GM18505 (cell line): ENCODE data around the gene DDX52.
"Not testable (repeated sequence)": the region's sequence is repeated elsewhere in the genome, so short reads cannot be mapped to it uniquely, and the experiment has no call there.

Experiments used
- ATAC-seq: cut with Tn5 transposase; IDR thresholded peaks from one replicate; pipeline ENCODE4 v1.9.1; 2021; ENCODE audit not compliant: unreplicated experiment
- POLR2A ChIP-seq: IDR thresholded peaks from 4 replicates; pipeline ENCODE4 v1.6.1; 2011; ENCODE audit warnings: borderline replicate concordance; ENCODE audit not compliant: insufficient read depth, insufficient read length; ENCODE audit errors: extremely low read depth

The DDX52 gene, protein sequence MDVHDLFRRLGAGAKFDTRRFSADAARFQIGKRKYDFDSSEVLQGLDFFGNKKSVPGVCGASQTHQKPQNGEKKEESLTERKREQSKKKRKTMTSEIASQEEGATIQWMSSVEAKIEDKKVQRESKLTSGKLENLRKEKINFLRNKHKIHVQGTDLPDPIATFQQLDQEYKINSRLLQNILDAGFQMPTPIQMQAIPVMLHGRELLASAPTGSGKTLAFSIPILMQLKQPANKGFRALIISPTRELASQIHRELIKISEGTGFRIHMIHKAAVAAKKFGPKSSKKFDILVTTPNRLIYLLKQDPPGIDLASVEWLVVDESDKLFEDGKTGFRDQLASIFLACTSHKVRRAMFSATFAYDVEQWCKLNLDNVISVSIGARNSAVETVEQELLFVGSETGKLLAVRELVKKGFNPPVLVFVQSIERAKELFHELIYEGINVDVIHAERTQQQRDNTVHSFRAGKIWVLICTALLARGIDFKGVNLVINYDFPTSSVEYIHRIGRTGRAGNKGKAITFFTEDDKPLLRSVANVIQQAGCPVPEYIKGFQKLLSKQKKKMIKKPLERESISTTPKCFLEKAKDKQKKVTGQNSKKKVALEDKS

DNA sequence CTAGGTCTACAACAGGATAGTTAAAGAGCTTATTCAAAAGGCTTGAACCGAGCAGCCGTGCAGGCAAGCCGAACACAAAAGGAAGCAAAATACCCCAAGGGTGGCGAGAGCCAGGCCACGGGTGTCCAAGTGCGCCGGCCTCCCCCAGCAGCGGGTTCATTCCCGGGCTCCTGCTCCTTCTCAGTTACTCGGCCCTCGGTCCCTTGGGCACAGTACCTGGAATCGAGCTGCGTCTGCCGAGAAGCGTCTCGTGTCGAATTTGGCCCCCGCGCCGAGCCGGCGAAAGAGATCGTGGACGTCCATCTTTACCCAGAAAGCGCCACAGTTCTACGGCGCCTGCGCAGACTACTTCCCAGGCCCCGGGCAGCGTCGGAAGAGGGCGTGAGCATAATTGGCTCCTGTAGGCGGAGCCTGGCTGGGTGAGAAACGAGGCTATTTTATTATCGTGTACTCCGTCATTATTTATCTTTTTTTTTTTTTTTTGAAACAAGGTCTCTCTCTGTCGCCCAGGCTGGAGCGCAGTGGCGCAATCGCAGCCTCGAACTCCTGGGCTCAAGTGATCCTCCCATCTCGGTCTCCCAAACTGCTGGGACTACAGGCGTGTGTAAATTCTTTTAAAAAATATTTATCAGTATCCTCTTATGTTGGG lies at the start of gene DDX52:
Gene DDX52 (minus strand): TSS at position 329 of the 649 bp plus-strand sequence. CDS start 26 bp downstream, at position 303.
- TF ChIP-seq POLR2A: peak; percentile 77
- ATAC-seq: peak; percentile 79

DNA sequence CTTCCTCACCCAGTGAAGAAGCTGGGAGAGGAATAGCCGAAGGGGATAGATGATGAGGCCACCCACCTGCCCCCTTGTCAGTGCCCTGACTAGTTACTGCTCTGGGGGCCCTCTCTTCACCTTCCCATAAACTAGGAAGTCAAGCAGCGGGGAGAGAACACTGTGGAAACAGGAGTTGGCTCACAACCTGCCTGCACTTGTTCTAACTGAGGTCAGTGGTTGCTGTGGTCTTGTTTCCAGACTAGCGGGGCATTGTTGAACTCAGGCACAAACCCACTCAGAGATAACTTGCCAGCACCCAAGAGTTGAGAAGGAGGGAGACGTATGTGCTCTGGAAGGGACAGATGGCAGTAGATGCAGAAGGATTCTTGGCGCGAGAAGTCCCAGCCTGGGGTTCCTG lies 48.6 kb upstream of the DDX52 start:
- no peak for TF ChIP-seq POLR2A
- no peak for ATAC-seq

DNA sequence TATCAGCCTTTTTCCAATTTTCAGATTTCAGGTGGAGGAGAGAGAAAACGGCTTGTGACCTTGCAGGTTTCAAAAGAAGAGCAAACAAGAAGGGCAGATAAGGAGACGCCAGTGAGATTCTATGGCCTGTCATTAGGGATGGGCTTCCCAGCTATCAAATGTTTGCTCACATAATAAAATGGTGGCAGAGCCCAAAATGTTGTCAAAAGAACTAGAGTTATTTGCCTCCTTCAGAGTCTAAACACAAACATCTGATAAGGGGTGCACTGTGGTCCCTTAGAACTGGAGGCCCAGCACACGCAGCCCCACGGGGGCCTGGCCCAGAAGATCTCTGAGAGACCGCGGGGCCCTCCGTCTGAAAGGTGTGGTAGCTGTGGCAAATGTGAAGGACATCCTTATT lies 46.1 kb upstream of the DDX52 start:
- ATAC-seq: no peak
- no peak for TF ChIP-seq POLR2A

DNA sequence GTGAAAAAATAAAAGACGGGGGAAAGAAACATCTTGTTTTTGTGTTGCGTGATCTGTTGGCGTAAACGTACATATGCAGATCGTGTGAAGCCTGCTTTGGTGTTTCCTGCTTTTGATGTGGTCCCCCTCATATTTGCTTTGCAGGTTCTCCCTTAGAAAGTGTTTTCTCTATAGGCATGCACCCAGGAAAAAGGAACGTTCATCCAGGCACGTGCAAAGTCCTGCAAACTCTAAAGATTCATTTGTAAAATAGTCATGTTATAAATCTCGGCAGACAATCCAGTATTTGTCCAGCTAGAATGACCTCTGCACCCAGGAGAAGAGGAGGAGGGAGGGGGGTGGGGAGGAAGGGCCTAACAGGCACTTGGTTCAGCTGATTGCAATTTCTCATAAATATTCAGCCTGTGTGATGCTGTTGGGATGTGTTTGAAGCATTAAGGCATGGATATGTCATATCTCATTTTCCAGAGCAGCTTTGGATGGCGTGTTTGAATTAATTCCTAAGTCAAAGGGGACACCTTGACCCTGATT lies 40.3 kb upstream of the DDX52 start:
- no peak for ATAC-seq
- TF ChIP-seq POLR2A: no peak

DNA sequence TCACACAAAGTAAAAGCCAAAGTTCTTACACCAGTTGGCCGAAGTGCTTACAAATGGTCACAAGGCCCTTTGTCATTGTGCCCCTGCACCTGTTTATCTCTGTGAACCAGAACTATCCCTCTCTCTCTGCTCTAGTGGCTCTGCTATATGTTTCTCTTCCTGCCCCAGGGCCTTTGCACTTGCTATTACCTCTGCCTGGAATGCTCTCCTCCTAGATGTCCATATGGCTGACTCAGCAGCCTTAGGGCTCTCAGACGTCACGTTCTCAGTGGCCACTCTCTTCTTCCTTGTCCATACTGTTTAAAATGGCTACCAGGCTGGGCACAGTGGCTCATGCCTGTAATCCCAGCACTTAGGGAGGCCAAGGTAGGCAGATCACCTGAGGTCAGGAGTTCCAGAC lies 38.8 kb upstream of the DDX52 start:
- no peak for ATAC-seq
- TF ChIP-seq POLR2A: no peak

DNA sequence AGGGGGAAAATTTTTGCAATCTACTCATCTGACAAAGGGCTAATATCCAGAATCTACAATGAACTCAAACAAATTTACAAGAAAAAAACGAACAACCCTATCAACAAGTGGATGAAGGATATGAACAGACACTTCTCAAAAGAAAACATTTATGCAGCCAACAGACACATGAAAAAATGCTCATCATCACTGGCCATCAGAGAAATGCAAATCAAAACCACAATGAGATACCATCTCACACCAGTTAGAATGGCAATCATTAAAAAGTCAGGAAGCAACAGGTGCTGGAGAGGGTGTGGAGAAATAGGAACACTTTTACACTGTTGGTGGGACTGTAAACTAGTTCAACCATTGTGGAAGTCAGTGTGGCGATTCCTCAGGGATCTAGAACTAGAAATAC lies 36.7 kb upstream of the DDX52 start:
- not testable (repeated sequence) for ATAC-seq

DNA sequence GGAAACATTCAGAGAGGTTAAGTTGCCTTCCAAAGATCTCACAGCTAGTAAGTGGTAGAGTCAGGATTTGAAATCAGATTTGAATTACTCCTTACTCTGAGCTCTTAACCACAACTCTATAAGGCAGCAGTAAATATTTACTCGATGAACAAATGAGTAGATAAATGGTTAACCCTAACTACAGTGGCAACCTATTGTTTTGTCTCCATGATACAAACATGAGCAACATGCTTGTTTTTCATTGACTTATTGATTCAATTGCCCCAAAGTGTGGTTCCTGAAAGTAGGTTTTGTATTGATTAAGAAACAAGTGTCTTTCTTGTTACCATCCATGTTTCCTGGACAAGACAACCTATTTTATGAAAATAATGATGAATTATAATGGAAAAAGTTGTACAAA lies 34.8 kb upstream of the DDX52 start:
- no peak for TF ChIP-seq POLR2A
- ATAC-seq: no peak

DNA sequence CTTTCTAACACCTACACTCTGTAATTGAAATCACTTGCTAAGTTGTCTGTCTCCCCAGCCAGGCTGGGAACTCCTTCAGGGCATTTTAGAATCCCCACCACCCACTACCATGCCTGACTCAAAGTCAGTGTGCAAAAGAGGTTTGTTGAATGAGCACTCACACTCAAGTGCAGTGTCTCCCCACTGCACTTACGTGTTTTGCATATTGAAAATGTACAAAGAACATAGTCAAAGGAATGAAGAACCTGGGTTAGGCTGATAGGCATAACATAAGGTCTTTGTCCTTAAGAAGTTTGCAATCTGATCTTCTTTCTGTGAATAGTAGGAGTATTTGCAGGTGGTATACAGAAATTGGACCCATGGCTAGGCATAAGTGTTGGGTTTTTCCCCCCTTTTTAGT lies 33.8 kb upstream of the DDX52 start:
- ATAC-seq: no peak
- no peak for TF ChIP-seq POLR2A

DNA sequence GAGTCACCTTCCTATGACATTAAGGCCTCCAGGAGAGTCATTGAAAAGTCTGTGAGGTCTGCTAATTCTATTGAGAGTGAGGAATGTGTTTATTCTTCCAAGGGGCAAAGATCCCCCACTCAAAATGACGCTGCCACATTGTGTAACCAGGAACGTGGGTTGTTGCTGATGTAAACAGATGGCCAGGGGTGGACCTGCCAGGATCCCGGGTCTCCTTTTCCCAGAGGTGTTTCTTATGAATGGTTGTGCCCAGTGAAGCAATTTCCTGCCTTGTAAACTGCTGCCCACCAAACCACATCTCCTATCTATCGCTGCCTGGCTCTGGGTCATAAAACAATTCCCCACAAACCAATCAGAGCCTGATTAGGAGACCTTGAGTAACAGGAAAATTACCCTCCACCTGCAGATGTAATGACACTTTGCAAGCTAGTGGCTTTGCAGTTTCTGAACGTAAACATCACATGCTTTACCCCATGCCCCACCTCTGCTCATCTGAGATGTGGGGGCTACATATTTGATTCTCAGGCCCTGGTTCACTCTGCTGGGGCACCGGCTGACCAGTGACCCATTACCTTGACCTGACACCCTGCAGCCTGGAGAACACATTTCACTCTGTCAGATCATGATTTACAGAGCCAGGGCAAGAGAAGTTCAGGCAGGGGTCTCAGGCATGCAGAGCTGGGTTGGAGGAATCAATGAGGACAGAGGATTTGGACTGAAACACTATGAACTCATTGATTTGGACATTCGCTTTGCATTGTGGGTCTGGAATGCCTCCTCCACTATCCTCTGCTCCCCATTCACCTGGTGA lies 33.1 kb upstream of the DDX52 start:
- no peak for TF ChIP-seq POLR2A
- ATAC-seq: no peak

DNA sequence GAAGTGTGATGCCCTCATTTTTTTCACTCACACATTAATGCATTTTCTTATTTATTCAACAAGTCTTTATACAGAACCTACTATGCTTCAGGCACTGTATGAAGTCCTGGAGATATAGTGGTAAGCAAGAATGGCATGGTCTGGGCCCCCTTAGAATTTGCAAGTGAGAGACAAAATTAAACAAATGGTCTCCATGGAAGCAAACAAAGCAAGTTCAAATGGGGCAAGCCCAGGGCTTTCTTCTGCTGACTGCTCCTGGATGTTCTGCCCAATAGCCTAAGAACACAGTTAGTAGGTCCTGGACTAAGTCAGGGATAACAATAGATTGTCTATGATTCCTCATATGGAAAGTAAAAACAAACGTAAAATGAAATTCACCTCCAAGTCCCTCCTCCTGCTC lies 31.3 kb upstream of the DDX52 start:
- TF ChIP-seq POLR2A: no peak
- ATAC-seq: no peak

DNA sequence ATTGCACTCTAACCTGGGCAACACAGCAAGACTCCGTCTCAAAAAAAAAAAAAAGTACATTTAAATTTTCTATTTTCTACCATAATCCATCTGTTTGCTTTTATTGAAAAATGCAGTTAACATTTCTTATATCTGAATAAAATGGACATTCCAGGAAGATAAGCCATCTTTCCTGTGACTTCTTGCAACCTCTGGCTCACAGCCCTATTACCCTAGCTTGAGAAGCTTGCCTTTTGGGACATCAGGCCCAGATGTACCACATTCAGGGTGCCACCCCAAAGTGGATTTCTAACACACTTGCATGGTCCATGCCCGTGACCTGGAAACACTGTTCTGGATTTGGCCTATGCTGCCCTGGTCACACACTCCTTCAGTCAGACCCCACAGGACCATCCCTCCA lies 30.1 kb upstream of the DDX52 start:
- TF ChIP-seq POLR2A: no peak
- no peak for ATAC-seq

DNA sequence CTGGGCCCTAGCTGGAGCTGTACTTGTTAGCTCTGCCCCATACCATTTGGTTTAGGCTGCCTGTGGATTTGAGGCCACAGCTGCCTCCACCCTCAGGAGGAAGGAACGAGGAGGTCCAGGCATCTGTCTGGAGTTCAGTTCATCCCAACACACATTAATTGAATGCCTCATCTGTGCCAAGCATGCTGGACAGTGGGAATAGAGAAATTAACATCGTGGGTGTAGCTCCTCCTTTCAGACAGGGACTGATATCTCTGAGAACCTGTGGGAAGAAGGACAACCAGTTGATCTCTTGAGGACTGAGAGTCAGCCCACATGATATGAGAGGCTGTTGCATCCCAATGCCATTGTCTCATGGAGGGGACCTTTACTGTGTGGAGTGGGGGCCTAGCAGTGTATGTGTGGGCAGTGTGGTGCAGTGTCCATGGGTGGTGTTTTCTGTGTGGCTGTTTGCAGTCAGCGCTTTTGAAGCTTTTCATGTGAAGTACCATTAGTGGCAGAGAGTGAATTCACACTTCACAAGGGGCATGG lies 29.4 kb upstream of the DDX52 start:
- no peak for ATAC-seq
- no peak for TF ChIP-seq POLR2A
